EH (cell line): ENCODE data around the gene PPM1D.
A peak's percentile ranks its signal among the peaks of the same experiment; 100 is the strongest.
"Not testable (repeated sequence)": the region's sequence is repeated elsewhere in the genome, so short reads cannot be mapped to it uniquely, and the experiment has no call there.

Experiments used
- DNase-seq: peaks from one replicate; pipeline ENCODE4 v3.0.0-alpha.2; 2015; ENCODE audit warnings: low read depth

PPM1D gene

DNA sequence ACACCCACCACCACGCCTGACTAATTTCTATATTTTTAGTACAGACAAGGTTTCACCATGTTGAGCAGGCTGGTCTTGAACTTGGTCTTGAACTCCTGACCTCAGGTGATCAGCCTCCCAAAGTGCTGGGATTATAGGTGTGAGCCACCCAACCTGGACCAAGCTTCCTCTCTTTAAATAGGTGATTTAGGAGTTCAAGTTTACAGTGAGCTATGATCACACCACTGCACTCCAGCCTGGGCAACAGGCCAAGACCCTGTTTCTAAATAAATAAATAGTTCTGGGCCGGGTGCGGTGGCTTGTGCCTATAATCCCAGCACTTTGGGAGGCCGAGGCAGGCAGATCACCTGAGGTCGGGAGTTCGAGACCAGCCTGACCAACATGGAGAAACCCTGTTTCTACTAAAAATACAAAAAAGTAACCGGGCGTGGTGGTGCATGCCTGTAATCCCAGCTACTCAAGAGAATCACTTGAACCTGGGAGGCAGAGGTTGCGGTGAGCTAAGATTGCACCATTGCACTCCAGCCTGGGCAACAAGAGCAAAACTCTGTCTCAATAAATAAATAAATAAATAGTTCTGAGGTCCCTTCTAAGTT lies 6.5 kb upstream of the PPM1D start:
- not testable (repeated sequence) for DNase-seq

DNA sequence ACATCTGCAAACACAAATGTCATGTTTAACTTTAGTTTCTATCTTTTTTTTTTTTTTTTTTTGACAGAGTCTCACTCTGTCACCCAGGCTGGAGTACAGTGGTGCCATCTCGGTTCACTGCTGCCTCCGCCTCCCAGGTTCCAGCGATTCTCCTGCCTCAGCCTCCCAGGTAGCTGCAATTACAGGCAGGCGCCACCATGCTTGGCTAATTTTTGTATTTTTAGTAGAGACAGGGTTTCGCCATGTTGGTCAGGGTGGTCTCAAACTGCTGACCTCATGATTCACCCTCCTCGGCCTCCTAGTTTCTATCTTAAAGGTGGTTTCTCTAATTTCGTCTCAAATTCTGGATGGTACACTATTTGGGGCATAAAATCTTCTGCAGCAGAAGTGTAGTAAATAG lies 5.8 kb upstream of the PPM1D start:
- DNase-seq = not testable (repeated sequence)

DNA sequence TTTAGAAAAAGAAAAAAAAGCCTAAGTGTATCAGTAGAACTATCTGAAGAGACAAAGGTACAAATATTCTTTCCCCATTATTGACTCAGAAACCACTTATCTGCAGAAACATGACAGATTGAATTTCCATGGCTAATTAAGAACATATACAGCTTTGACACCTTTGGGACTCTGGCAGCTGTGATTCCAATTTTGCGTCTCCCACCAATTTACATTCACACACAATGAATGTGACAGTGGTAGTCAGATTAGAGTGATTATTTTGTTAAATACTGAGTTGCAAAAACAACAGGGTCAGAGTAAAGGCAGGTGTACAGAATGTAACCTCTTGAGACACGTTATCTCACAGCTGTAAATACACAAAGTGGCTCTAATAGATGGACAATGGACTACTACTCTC lies 5.3 kb upstream of the PPM1D start:
- no peak for DNase-seq

DNA sequence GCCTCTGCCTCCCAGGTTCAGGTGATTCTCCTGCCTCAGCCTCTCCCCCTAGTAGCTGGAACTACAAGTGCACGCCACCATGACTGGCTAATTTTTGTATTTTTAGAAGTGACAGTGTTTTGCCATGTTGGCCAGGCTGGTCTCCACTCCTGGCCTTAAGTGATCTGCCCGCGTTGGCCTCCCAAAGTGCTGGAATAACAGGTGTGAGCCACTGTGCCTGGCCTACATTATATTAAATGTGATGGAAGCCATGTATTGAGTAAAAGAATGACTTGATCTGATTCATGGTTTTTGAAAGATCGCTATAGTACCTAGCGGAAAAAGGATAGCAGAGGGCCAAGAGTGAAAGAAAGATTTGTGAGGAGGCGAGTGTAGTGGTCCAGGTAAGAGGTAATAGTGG lies 2.7 kb upstream of the PPM1D start:
- DNase-seq = no peak

DNA sequence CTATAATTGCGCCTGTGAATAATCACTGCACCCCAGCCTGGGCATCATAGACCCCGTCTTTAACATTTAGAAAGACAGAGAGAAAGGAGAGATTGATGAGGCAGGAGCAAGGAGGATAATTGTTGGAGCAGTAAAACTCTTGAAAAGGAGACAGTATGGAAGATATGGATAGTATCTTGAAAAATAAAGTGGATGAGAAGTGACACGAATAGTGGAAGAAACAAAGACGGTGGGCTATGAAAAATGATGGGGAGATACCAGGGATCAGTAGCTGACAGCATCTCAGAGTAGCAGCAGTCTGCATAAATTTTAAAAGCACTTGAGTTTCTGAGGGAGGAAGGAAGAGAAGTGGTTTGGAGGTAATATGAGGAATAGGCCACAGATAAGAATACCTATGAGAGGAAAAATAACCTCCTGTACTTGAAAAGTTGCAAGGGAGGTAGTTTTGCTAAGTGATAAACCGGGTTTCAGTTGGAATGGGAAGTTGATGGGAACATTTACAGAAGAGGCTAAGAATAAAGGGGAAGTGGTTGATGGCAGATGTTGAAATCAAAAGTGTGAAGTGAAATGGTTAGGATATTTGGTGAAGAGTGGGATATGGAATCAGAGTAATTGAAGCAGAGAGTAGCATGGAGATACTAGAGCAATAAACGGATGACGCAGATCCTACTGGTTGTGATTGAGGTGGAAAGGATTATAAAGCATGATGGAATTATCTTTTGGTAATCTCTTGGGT lies 1.8 kb upstream of the PPM1D start:
- DNase-seq = no peak

DNA sequence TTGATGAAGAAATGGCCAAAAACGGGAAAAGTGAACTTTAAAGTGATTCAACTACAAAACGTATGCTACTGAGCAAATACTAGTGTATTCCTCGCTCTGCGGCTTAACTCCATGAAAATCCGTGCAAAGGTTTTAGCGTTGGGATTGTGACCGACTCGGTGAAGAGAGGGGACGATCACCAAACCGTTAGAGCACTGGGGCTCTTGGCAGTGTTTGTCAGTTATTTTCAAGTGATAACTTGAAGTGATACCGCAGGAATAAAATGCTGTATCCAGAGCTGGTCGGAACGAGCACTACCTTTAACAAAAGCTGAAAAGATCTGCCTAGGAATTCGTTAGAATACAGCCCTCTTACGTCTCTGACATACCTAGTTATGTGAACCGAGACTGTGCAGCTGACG lies 773 bp upstream of the PPM1D start:
- no peak for DNase-seq

DNA sequence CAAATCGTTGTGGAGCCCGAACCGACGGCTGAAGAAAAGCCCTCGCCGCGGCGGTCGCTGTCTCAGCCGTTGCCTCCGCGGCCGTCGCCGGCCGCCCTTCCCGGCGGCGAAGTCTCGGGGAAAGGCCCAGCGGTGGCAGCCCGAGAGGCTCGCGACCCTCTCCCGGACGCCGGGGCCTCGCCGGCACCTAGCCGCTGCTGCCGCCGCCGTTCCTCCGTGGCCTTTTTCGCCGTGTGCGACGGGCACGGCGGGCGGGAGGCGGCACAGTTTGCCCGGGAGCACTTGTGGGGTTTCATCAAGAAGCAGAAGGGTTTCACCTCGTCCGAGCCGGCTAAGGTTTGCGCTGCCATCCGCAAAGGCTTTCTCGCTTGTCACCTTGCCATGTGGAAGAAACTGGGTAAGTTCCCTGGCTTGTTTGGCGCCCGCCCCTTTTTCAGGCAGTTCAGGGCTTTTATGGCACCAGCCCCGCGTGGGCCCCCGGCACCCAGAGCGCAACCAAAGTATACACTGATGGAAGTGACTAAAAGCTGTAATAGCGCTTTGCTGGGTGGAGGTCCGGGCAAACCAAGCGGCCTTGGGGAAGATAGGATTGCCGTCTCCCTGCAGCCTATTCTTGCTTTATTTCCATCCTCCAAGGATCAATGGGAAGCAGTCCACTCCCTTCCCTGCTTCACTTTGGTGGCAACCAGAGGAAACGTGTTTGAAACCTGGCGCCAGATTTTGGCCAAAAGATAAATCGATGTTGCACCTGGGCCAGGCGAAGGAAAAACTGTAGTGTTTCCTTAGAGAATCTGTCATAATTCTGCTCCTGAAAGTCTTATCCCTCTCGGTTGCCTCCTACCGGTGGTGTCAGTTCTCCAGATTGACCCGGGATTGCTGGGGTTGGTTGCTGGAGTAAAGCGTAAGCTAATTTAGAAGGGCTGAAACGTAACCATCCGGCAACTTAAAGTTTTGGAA lies 775 bp downstream of the PPM1D start:
- peak; percentile 87 for DNase-seq

DNA sequence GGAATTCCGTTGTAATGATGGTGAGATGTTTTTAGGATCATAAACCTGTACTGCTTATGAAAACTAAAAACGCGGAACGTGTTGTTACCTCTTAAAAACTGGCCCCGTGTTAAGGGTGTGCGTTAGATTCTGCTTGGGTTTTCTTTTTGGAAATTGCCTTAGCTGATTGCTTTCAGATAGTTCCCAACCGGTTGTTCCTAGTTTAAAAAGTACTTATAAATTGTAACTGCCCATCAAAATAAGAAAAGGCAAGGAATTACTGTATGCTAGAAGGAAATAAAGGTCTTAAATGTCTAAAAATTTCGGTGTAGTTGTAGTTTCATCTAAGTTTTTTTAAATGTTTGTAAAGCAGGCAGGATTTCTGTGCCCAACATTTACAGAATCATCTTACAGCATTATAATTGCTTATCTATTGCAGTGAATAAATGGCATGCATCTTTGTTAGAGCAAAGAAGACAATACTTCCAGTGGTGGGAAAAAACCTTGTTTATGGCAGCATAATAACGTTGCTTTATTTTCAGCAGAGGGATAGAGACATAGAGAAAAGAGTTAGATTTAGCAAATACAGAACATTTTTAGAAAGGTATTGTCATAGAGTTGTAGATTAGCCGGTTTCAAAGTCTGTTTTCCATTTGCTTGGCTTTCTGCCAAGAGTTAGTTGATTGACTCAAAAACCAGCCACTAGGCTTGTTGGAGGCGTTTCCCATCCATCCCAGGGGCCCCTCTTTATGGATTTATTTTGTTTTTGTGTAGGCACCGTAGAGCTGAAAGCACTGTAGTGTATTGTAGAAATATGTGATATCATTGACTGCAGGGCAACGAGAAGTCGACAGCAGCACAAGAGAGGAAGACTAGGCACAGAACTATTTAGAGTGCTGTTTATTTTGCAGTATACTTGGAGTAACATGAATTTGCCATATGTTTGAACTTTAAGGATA lies 1.7 kb downstream of the PPM1D start:
- DNase-seq = peak; percentile 74

DNA sequence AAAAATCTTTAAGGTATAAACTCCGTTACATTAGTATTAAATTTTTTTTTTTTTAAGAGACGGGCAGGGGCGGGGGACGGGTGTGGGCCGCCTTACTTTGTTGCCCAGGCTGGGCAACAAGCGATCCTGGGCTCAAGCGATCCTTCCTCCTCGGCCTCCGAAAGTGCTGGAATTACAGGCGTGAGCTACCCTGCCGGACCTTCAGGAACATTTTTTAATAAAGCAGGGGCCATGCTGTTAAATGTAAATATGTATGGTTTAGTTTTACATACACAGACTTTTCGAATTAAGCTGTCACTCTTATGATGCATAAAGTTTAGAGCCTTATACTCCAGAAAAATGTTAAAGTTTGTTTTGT lies 2.4 kb downstream of the PPM1D start:
- peak; percentile 43 for DNase-seq

DNA sequence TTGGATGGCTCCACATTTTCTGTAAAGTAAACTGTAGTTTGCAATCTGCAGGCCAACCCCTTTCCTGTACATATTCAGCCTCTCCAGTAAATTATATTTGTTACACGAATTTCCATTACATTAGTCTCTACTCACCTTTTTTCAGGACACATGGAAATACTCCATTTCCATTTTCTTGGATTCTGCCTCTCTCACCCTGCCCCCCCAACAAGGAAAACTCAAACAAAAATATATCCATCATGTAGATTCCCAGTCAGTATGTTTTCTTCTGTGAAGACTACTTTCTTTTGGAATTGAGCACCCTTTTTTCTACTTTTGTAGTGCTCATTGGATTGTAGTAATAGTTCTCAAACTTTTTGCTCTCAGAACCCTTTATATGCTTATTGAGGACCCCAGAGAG lies 2.9 kb downstream of the PPM1D start:
- DNase-seq = no peak

DNA sequence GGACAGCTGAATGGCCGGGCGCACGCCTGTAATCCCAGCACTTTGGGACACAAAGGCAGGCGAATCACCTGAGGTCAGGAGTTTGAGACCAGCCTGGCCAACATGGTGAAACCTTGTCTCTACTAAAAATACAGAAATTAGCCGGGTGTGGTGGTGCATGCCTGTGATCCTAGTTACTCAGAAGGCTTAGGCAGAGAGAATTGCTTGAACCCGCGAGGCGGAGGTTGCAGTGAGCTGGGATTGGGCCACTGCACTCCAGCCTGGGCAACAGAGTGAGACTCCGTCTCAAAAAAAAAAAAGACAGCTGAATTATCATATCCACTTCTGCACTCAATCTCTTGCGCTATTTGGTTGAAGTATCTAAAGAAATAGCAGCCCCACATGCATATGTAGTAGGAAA lies 3.5 kb downstream of the PPM1D start:
- DNase-seq = not testable (repeated sequence)

DNA sequence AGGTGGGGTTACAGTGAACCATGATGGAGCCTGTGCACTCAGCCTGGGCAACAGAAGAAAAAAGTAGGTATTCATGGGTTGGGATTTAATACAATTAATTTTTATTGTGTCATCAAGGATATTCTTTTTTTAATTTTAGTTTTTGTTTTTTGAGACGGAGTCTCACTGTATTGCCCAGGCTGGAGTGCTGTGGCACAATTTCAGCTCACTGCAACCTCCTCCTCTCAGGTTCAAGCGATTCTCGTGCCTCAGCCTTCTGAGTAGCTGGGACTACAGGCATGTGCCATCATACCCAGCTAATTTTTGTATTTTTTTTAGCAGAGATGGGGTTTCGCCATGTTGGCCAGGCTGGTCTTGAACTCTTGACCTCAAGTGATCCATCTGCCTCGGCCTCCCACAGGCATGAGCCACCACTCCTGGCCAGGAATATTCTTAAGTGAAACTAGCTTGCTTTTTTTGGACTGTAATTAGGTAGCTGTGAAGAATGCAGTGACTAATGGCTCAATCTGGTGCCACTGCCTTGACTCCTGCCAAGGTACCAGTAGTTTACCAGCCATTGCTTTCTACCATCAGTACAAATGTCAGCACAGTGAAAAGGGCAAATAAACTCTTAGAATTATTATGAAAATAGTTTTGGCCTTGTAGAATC lies 4.8 kb downstream of the PPM1D start:
- peak; percentile 88 for DNase-seq

DNA sequence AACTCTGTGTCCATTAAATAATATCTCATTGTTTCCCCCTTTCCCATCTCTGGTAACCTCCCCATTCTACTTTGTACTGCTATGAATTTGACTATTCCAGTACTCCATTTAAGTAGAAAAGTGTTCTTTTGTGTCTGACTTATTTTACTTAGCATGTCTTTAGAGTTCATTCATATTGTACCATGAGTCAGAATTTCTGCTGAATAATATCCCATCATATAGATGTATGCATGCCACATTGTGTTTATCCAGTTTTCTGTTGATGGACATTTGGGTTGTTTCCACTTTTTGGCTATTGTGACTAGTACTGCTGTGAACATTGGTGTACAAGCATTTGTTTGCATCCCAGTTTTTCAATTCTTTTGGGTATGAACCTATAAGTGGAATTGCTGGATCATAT lies 6.0 kb downstream of the PPM1D start:
- DNase-seq = no peak

DNA sequence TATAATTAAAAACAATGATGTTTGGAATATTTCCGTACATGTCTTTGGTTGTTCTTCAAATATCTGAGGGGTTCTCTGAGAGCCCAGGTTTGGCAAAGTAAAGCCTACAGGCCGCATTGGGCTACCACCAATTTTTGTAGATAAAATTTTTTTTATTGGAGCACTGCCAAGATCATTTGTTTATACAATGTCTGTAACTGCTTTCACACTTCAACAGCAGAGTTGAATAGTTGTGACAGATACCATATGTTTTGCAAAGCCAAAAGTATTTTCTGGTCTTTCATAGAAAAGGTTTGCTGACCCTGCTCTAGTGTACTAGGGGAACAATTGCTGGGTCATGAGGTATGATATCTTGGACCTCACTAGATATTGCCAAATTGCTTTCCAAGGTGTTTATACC lies 10.5 kb downstream of the PPM1D start:
- peak; percentile 19 for DNase-seq

DNA sequence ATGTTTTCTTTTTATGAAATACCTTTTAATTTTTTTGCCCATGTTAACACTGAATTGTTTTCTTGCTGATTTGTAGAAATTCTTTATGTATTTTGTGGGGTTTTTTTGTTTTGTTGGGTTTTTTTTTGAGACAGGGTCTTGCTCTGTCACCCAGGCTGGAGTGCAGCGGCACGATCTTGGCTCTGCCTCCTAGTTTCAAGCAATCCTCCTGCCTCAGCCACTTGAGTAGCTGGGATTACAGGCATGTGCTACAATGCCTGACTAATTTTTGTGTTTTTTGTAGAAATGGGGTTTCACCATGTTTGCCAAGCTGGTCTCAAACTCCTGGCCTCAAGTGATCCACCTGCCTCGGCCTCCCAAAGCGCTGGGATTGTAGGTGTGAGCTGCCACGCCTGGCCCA lies 11.3 kb downstream of the PPM1D start:
- DNase-seq = not testable (repeated sequence)

DNA sequence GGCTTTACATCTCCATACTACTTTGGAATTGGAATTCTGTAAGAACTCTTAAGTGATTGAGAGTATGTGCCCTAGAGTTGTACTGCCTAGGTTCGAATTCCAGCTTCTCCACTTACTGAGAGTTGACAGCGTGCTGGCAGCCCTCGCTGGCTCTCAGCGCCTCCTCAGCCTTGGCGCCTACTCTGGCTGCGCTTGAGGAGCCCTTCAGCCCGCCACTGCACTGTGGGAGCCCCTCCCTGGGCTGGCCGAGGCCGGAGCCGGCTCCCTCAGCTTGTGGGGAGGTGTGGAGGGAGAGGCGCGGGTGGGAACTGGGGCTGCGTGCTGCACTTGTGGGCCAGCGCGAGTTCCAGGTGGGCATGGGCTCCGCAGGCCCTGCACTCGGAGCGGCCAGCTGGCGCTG lies 13.3 kb downstream of the PPM1D start:
- no peak for DNase-seq

DNA sequence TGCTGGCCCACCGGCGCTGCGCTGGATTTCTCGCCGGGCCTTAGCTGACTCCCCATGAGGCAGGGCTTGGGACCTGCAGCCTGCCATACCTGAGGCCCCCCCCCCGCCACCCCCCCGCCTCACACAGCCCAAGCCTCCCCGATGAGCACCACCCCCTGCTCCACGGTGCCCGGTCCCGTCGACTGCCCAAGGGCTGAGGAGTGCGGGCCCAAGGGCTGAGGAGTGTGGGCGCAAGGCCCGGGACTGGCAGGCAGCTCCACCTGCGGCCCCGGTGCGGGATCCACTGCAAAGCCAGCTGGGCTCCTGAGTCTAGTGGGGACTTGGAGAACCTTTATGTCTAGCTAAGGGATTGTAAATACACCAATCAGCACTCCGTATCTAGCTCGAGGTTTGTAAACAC lies 13.8 kb downstream of the PPM1D start:
- not testable (repeated sequence) for DNase-seq

DNA sequence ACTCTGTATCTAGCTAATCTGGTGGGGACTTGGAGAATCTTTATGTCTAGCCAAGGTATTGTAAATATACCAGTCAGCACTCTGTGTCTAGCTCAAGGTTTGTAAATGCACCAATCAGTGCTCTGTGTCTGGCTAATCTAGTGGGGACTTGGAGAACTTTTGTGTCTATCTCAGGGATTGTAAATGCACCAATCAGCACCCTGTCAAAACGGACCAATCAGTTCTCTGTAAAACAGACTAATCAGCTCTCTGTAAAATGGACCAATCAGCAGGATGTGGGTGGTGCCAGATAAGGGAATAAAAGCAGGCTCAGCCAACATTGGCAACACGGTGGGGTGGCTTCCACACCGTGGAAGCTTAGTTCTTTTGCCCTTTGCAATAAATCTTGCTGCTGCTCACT lies 14.3 kb downstream of the PPM1D start:
- not testable (repeated sequence) for DNase-seq

DNA sequence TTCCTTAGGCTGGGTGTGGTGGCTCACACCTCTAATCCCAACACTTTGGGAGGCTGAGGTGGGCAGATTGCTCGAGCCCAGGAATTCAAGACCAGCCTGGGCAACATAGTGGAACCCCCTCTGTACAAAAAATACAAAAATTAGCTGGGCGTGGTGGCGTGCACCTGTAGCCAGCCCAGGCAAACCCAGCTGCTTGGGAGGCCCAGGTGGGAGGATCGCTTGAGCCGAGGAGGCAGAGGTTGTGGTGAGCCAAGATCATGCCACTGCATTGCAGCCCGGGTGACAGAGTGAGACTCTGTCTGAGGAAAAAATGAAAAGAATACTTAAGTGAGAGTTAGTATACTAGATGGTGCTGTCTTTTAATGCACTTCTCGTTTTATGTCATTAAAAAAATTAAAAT lies 15.1 kb downstream of the PPM1D start:
- no peak for DNase-seq

DNA sequence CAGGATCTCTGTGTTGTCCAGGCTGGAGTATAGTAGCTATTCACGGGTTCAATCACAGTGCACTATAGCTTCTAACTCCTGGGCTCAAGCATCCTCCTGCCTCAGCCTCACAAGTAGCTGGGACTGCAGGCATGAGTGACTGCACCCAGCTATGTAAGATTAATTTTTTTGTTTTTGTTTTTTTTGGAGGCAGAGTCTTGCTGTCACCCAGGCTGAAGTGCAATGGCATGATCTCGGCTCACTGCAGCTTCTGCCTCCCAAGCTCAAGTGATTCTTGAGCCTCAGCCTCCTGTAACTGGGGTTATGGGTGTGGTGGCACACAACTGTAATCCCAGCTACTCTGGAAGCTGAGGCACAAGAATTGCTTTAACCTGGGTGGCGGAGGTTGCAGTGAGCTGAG lies 15.8 kb downstream of the PPM1D start:
- peak; percentile 14 for DNase-seq

DNA sequence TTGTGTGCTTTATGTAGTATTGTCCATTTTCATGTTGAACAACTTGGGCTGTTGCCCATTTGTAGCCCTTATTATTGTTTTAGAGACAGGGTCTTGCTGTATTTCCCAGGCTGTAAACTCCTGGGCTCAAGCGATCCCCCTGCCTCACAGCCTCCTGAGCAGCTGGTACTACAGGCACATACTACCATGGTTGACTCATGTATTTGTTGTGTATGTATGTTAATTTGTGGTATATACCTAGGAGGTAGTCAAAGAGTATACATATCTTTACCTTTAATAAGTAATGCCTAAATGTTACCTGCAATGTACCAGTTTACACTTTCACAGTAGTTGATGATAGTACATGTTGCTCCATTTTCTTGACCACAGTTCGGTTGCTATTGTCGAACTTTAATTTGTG lies 18.1 kb downstream of the PPM1D start:
- no peak for DNase-seq
